Suprapubic skin (tissue), 3 donors: ENCODE measurements around the gene FBXO38.

ENCODE experiments used
- POLR2A ChIP-seq, 2 donors: fragments of 450-650 bp; IDR thresholded peaks; one replicate each; pipeline ENCODE4 v1.6.1; 2017; ENCODE audit warnings: antibody characterized with exemption in 2 of 2, mild to moderate bottlenecking in 2 of 2, moderate library complexity in 2 of 2
- TF ChIP-seq, protein P1 (sequence below), 2 donors: fragments of 200-600 bp in 1 of 2; fragments of 450-650 bp in 1 of 2; sonication (generic) in 1 of 2; IDR thresholded peaks; one replicate each; pipeline ENCODE4 v1.5.1; 2016 to 2019; ENCODE audit warnings: antibody characterized with exemption in 2 of 2, mild to moderate bottlenecking in 1 of 2, moderate library complexity in 1 of 2

- TF ChIP-seq, protein P1, sequence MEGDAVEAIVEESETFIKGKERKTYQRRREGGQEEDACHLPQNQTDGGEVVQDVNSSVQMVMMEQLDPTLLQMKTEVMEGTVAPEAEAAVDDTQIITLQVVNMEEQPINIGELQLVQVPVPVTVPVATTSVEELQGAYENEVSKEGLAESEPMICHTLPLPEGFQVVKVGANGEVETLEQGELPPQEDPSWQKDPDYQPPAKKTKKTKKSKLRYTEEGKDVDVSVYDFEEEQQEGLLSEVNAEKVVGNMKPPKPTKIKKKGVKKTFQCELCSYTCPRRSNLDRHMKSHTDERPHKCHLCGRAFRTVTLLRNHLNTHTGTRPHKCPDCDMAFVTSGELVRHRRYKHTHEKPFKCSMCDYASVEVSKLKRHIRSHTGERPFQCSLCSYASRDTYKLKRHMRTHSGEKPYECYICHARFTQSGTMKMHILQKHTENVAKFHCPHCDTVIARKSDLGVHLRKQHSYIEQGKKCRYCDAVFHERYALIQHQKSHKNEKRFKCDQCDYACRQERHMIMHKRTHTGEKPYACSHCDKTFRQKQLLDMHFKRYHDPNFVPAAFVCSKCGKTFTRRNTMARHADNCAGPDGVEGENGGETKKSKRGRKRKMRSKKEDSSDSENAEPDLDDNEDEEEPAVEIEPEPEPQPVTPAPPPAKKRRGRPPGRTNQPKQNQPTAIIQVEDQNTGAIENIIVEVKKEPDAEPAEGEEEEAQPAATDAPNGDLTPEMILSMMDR (IDR thresholded peaks at IDR 0.05) = no peak
- TF ChIP-seq POLR2A (IDR thresholded peaks at IDR 0.05) = no peak
These were observed 85.8 kb downstream of the FBXO38 start for GRCh38 chr5:148469501-148469935.
